ENCODE data around the gene WFDC6. TPM values are rescaled to one million over a fixed set of nuclear protein-coding genes. Genes with fewer than 3 reads are reported as not detected.
"Not testable (repeated sequence)": the region's sequence is repeated elsewhere in the genome, so short reads cannot be mapped to it uniquely, and the experiment has no call there.

The WFDC6 gene
- total and polyA plus RNA-seq, 4 donors = 0.24 to 2.3 (median 1.0) TPM; not detected in 1

DNA sequence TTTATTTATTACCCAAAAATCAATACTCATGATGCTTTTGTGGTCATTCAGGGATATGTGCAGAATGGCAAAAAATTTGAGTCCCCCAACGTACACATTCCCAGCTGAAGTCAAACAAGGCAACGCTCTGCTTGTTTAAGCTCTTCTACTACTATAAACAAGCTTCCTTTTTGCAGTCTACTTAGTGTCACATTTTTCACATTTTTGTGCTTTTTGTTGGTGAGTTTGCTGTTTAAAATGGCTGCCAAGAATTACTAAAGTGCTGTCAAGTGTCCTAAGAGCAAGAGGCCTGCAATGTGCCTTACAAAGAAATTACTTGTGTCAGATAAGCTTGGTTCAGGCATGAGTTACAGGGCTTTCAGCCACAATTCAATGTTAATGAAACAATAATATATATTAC lies 37.7 kb upstream of the WFDC6 start:
- H3K36me3 ChIP-seq (ENCODE audit: control insufficient read depth in 4 of 4, insufficient read depth in 4 of 4, low read length in 4 of 4) = no peaks in the 10 kb centered on the region
- no peak overlapping the region for H3K27ac ChIP-seq (ENCODE audit: low read depth in 1 of 2, low read length in 1 of 2)
- 35 to 61% methylated on average over 2 of the region's 2 CpGs for WGBS, 2 donors
- no peaks in the 10 kb centered on the region for H3K9me3 ChIP-seq (ENCODE audit: control insufficient read depth in 4 of 4, insufficient read depth in 3 of 4, low read length in 3 of 4)
- peaks cover 0 to 3% (median 0%) of the 10 kb centered on the region in 3 donors for H3K27me3 ChIP-seq (ENCODE audit: control insufficient read depth in 3 of 3, insufficient read depth in 3 of 3, low read length in 2 of 3)
- TF ChIP-seq, protein P1, sequence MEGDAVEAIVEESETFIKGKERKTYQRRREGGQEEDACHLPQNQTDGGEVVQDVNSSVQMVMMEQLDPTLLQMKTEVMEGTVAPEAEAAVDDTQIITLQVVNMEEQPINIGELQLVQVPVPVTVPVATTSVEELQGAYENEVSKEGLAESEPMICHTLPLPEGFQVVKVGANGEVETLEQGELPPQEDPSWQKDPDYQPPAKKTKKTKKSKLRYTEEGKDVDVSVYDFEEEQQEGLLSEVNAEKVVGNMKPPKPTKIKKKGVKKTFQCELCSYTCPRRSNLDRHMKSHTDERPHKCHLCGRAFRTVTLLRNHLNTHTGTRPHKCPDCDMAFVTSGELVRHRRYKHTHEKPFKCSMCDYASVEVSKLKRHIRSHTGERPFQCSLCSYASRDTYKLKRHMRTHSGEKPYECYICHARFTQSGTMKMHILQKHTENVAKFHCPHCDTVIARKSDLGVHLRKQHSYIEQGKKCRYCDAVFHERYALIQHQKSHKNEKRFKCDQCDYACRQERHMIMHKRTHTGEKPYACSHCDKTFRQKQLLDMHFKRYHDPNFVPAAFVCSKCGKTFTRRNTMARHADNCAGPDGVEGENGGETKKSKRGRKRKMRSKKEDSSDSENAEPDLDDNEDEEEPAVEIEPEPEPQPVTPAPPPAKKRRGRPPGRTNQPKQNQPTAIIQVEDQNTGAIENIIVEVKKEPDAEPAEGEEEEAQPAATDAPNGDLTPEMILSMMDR (IDR thresholded peaks at IDR 0.05; ENCODE audit: control extremely low read depth, extremely low read depth) = no peak
- DNase-seq (peak in 2 of 3 donors; percentile 67 to 82), ATAC-seq (ENCODE audit: insufficient read depth, low FRiP score) (no peak)
- no peak overlapping the region for H3K4me3 ChIP-seq
- peaks cover 0 to 6% (median 0%) of the 10 kb centered on the region in 5 donors for H3K4me1 ChIP-seq (ENCODE audit: control insufficient read depth in 5 of 5, insufficient read depth in 5 of 5, low read length in 5 of 5)
- H3K9ac ChIP-seq (ENCODE audit: insufficient read depth in 1 of 2, low read length in 2 of 2) = no peak overlapping the region

DNA sequence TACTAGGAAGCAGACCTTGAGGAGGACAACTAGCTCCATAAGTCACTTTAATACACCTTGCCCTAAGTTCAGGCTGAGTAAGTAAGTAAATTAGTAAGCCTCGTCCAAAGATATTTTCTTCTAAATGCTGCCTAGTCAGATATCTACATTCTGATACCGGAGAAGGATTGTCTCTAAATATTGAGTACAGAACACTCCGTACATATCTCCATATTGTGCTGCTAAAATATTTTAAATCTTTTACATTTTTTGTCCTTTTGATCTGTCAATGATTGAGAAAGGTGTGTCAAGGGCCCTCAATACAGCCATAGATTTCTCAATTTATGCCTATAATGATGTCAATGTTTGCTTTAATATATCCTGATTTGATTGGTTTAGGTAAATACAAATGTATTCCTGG lies 36.6 kb upstream of the WFDC6 start:
- Histone ChIP-seq H3K36me3 (ENCODE audit: control insufficient read depth in 4 of 4, insufficient read depth in 4 of 4, low read length in 4 of 4) (no peaks in the 10 kb centered on the region), H3K27me3 (ENCODE audit: control insufficient read depth in 3 of 3, insufficient read depth in 3 of 3, low read length in 2 of 3) (peaks cover 0 to 3% (median 0%) of the 10 kb centered on the region in 3 donors), H3K4me1 (ENCODE audit: control insufficient read depth in 5 of 5, insufficient read depth in 5 of 5, low read length in 5 of 5) (peaks cover 0 to 6% (median 0%) of the 10 kb centered on the region in 5 donors), H3K9me3 (ENCODE audit: control insufficient read depth in 4 of 4, insufficient read depth in 3 of 4, low read length in 3 of 4) (no peaks in the 10 kb centered on the region), H3K27ac (ENCODE audit: low read depth in 1 of 2, low read length in 1 of 2) (peak overlapping the region in 1 of 2 donors; percentile 62), H3K4me3 (no peak overlapping the region), H3K9ac (ENCODE audit: insufficient read depth in 1 of 2, low read length in 2 of 2) (no peak overlapping the region)
- TF ChIP-seq, protein P1 (IDR thresholded peaks at IDR 0.05; ENCODE audit: control extremely low read depth, extremely low read depth) = no peak
- 71 to 83% methylated on average over 3 of the region's 3 CpGs for WGBS, 2 donors
- no peak for DNase-seq
- no peak for ATAC-seq (ENCODE audit: insufficient read depth, low FRiP score)

DNA sequence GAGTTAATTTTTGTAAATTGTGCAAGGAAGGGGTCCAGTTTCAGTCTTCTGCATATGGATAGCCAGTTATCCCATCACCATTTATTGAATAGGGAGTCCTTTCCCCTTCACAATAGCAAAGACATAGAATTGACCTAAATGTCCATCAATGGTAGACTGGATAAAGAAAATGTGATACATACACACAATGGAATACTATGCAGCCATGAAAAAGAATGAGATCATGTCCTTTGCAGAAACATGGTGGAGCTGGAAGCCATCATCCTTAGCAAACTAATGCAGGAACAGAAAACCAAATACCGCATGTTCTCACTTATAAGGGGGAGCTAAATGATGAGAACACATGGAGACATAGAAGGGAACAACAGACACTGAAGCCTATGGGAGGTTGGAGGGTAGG lies 30.4 kb upstream of the WFDC6 start:
- ATAC-seq (ENCODE audit: insufficient read depth, low FRiP score); H3K27me3 ChIP-seq (ENCODE audit: control insufficient read depth in 3 of 3, insufficient read depth in 3 of 3, low read length in 2 of 3): not testable (repeated sequence)

DNA sequence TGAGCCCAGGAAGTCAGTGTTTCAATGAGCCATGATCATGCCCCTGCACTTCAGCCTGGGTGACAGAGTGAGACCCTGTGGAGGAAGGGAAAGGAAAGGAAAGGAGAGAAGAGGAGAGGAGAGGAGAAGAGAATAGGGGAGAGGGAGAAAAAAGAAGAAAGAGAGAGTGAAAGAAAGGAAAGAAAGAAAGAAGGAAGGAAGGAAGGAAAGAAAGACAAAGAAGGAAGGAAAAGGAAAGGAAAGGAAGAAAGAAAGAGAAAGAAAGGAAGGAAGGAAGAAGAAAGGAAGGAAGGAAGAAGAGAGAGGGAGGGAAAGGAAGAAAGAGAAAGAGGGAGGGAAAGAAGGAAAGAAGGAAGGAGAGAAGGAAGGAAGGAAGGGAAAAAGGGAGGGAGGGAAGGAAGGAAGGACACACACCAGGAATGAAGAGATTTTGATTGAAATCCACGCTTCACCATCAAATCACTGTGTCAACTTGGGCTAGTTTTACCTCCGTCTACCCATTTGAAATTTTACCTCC lies 25.5 kb upstream of the WFDC6 start:
- 88 to 93% methylated on average over 2 of the region's 2 CpGs for WGBS, 2 donors

More for the DNA sequence above, 30.4 kb upstream of the WFDC6 start:
- DNase-seq; H3K4me1 ChIP-seq (ENCODE audit: control insufficient read depth in 5 of 5, insufficient read depth in 5 of 5, low read length in 5 of 5); H3K4me3 ChIP-seq; H3K9me3 ChIP-seq (ENCODE audit: control insufficient read depth in 4 of 4, insufficient read depth in 3 of 4, low read length in 3 of 4); H3K27ac ChIP-seq (ENCODE audit: low read depth in 1 of 2, low read length in 1 of 2); H3K9ac ChIP-seq (ENCODE audit: insufficient read depth in 1 of 2, low read length in 2 of 2); H3K36me3 ChIP-seq (ENCODE audit: control insufficient read depth in 4 of 4, insufficient read depth in 4 of 4, low read length in 4 of 4): not testable (repeated sequence)
- WGBS, 2 donors = 93 to 100% methylated on average over 1 of the region's 1 CpG

More for the DNA sequence above, 25.5 kb upstream of the WFDC6 start:
- Histone ChIP-seq H3K36me3 (ENCODE audit: control insufficient read depth in 4 of 4, insufficient read depth in 4 of 4, low read length in 4 of 4) (no peaks in the 10 kb centered on the region), H3K9ac (ENCODE audit: insufficient read depth in 1 of 2, low read length in 2 of 2) (no peak overlapping the region), H3K4me1 (ENCODE audit: control insufficient read depth in 5 of 5, insufficient read depth in 5 of 5, low read length in 5 of 5) (no peaks in the 10 kb centered on the region), H3K9me3 (ENCODE audit: control insufficient read depth in 4 of 4, insufficient read depth in 3 of 4, low read length in 3 of 4) (no peaks in the 10 kb centered on the region), H3K27me3 (ENCODE audit: control insufficient read depth in 3 of 3, insufficient read depth in 3 of 3, low read length in 2 of 3) (no peaks in the 10 kb centered on the region), H3K27ac (ENCODE audit: low read depth in 1 of 2, low read length in 1 of 2) (no peak overlapping the region), H3K4me3 (no peak overlapping the region)
- DNase-seq (no peak), ATAC-seq (ENCODE audit: insufficient read depth, low FRiP score) (no peak)
- TF ChIP-seq, protein P1 (IDR thresholded peaks at IDR 0.05; ENCODE audit: control extremely low read depth, extremely low read depth) = no peak

Measured in lung (tissue), 12 donors.